Left lobe of liver (tissue), 2 donors: ENCODE measurements around the gene SDHAF2. TPM values are rescaled to one million over a fixed set of nuclear protein-coding genes. Genes with fewer than 3 reads are reported as not detected.
"Not testable (repeated sequence)": the region's sequence is repeated elsewhere in the genome, so short reads cannot be mapped to it uniquely, and the experiment has no call there.

Experiments
- ATAC-seq: fragments of 200-7000 bp; cut with Tn5 transposase; one replicate; pipeline ENCODE4 v1.9.1; 2020; ENCODE audit warnings: mild to moderate bottlenecking, moderate library complexity
- DNase-seq: peaks from one replicate; pipeline ENCODE4 v3.0.0-alpha.2; 2020; ENCODE audit warnings: low spot score
- total RNA-seq: library from RNA; stranded (reverse); gene quantifications from one replicate; pipeline ENCODE4 v1.2.1, GENCODE V29; 2021
- donor health status: DM: no; HTN: no; CAD: no; lungs with moderate emphysema.
- donor health status: DM: no; HTN: yes; CAD: no.

The SDHAF2 gene
- total RNA-seq, 1 donor from 2014 or later = 18.8 TPM

DNA sequence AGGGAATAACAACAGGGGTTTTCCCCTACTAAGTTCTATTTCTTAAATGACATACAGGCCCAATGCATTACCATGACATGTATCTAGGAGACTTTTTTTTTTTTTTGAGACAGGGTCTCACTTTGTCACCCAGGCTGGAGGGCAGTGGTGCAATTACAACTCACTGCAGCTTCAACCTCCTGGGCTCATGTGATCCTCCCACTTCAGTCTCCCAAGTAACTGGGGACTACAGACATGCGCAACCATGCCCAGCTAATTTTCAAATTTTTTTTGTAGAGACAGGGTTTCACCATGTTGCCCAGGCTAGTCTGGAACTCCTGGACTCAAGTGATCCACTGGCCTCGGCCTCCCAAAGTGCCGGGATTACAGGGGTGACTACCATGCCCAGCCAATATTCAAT, 7.7 kb upstream of the SDHAF2 start:
- ATAC-seq (no peak), DNase-seq (no peak)

DNA sequence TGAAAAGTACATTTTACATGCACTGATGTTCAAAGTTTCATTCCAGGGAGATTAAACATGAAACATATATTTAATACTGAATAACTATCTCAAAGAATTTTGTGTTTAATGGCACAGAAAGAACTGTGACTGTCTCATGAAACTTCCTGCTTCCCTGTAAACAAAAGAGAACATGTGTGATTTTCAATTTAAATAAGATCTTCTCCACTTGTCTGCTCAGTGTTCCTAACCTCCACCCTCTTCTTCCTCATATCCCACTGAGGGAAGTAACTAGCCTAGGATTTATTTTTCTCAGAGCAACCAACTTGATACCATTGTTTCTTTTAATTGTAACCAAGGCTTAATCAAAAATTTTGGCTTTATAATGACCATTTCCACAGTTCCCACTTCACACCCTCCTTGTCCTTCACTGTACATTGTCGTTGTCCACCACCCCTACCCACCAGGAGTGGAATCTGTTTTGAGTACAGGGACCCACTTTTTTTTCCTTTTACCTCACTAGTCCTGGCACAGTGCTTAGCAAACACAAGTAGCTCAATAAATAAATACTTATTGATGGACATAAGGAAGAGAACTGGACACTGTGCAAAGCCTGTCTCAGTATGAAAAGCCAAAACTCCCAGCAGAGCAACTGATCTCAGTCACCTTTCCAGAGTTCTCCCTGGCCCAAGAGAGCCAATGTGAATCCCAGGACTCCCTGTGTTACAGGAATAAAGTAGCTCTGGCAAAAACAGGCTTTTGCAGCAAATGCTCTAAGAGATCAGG, 4.4 kb upstream of the SDHAF2 start:
- no peak for DNase-seq
- no peak for ATAC-seq

DNA sequence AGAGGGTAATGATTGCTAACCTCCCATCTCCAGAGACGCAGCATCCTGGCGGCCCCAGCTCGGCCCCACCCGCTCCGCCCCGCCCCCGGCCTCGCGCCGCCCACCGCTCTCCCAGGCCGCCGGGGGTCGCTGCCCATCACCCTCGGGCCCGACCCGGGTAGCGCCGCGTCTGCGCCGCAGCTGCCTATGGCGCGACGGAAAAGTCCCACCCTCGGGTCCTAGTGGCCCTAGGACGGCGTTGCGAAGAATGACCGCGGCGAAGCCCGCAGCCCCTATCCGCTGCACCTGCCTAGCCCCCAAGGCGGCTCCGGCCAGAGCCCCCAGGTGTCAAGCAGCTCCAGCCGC, 606 bp upstream of the SDHAF2 start:
- no peak for DNase-seq
- peak; percentile 67 for ATAC-seq

DNA sequence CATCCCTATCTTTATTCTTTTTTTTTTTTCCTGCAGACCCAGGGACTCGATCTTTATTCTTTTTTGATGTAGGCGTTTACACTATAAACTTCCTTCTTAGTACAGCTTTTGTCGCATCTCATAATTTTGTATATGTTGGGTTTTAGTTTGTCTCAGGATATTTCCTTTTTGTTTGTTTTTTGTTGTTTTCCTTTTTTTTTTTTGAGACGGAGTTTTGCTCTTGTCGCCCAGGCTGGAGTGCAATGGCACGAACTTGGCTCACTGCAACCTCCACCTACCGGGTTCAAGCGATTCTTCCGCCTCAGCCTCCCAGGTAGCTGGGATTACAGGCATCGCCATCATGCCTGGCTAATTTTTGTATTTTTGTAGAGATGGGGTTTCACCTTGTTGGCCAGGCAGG, 915 bp downstream of the SDHAF2 start:
- ATAC-seq, DNase-seq: not testable (repeated sequence)

DNA sequence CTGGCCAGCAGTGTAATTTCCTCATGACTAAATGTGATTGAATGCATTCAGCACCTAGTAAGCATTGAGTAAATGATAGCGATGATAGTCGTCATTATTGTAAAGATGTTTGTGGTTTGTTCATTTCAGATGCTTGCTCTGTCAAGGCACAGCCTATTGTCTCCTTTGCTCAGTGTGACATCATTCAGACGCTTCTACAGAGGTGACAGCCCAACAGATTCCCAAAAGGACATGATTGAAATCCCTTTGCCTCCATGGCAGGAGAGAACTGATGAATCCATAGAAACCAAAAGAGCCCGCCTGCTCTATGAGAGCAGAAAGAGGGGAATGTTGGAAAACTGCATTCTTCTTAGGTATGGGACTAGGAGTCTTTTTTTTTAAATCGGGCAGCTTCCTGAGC, 7.6 kb downstream of the SDHAF2 start:
- DNase-seq = no peak
- no peak for ATAC-seq

DNA sequence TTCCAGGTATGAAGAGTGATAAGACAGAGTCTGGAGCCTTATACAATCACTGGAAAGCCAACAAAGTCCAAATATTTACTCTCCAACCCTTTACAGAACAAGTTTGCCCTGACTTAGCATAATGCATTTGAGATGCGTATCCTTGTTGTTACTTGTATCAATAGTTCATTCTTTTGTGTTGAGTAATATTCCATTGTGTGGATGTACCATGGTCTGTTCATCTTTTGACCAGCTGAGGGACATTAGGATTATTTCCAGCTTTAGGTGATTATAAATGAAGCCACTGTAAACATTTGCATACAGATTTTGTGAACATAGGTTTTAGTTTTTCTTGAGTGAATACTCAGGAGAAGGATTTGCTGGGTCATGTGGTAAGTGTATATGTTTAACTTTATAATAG, 9.7 kb downstream of the SDHAF2 start:
- ATAC-seq (no peak), DNase-seq (no peak)

DNA sequence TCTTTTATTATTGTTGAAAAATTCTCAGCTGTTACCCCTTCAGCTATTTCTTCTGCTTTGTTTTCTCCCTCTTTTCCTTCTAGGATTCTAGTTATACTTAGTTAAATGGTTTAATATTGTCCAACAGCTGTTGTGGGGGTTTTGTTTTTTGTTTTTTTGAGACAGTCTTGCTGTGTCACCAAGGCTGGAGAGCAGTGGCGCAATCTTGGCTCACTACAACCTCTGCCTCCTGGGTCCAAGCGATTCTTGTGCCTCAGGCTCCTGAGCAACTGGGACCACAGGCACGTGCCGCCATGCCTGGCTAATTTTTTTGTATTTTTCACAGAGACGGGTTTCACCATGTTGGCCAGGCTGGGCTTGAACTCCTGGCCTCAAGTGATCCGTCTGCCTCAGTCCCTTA, 12.7 kb downstream of the SDHAF2 start:
- ATAC-seq (no peak), DNase-seq (no peak)

DNA sequence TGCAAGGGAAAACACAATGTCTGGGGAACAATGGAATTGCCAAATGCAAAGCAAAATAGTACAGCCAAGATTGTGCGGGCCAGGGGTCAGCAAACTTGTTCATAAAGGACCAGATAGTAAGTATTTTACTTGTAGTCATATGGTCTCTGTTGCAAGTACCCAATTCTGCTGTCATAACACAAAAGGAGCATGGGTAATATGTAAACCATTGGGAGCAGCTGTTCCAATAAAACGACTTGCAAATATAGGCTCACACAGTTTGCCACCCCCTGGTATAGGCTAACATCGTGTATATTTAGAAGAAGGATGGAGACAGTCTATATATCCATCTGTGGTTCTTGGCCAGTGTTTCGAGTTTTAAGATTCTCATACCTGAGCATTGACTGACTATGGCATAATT, 15.6 kb downstream of the SDHAF2 start:
- DNase-seq (no peak), ATAC-seq (peak; percentile 6)

DNA sequence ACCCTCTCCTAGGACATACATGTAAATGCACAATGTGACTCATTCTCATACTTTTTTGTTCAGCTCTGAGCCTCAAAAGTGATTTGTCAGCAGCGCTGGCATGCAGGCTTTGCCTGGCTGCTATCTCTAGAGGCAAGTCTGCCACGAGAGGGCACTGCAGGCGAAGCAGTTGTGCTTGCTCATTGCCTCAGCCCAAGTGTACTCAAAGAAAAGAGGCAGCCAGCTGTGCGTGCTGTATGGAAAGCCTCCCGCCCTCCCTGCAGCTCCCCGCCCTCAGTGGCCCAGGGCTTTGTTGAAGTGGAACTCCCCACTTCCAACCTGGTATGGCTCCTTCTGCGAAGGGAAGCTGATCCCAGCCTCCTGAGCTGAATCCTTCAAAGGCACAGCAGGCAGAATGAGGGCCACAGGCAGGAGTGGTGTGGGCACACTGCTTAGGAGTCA, 16.3 kb downstream of the SDHAF2 start:
- DNase-seq (peak; percentile 83), ATAC-seq (peak; percentile 97)

DNA sequence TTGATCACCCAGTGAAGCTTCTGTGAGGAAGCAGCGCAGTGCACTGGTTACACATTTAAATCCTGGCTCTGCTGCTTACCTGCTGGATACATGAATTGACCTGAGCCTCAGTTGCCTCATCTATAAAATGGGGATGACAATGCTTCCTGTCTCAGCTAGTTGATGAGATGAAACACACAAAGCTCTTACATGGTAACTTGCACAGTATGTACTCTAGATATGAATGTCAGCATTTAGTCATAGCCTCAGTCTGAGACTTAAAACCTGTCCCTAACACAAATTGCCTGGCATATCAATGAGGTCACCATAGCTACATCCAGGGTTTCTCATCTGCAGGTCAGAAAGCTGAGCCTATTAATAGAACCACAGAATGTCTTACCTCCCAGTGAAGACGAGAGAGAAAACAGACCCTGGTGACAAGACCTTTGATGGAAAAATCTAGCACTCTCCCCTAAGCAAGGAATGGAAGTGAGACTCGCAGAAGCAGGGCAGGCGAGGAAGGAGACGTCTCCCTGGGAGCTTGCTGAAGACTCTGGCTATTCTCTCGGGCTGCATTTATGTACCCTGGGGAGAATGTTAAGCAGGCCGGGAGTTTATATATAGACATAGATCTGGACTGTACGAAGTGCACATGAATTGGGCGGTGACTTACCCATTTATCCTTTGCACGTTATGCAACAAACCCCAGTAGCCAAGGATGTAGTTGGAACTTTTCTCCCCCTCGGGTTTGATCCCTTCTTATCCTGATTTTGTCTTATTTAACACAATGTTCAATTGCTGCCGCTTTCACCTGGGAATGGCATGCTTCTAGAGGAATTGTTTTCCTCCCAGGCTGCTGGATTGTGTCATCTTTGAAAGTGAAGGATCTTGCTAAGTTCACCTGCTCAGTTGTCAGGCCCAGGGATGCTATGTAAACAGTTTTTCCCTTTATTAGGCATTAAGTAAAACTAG, 18.0 kb downstream of the SDHAF2 start:
- DNase-seq (no peak), ATAC-seq (no peak)

DNA sequence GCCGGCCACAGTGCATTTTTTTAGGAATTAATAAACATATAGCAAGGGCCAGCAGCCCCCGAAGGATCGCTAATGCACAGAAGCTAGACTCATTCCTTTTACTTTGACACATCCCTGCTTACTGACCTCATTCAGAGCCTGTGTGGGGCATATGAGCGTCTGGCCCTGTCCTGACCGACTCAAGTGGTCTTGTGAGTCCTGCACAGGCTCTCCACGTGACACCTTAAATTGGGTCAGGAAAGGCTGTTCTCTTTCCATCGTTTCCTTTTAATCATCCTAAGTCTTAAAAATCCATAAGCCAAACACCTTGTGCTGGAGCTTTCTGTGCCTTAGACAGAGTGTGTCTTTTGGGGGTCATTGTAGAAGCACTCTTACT, 18.6 kb downstream of the SDHAF2 start:
- ATAC-seq (no peak), DNase-seq (no peak)

DNA sequence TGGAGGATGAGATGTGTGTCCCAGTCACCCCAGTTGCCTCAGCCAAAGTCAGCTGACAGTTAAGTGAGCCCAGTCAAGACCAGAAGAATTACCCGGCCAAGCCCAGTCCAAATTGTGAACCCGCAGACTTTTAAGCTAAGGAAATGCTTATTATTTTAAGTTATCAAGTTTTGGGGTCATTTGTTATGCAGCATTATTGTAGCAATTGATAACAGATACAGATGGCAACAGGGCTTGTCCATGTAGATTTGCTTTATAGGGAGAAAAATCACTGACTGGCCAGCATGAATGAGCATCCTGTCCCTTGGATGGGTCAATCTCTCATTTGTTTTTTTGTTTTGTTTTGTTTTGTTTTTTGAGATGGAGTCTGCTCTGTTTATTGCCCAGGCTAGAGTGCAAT, 22.9 kb downstream of the SDHAF2 start:
- DNase-seq = no peak
- ATAC-seq = no peak

DNA sequence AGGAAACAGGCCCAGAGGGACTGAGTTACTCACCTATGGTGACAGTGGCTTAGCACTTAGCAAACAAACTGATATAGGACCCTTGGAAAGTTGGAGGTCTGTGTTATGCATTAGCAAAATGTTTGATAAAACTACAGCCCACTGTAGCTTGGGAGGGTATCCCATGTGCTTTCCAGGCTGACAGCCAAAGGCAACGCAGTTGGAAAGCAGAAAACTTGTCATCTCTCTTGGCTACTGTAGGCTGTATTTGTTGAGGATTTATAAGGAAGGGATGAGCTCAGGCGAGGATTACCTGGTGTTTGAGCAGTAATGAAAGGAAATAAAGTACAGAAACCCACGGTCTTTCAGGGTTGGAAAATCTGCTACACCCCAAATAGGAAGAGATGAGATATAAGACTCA, 23.8 kb downstream of the SDHAF2 start:
- no peak for ATAC-seq
- no peak for DNase-seq

DNA sequence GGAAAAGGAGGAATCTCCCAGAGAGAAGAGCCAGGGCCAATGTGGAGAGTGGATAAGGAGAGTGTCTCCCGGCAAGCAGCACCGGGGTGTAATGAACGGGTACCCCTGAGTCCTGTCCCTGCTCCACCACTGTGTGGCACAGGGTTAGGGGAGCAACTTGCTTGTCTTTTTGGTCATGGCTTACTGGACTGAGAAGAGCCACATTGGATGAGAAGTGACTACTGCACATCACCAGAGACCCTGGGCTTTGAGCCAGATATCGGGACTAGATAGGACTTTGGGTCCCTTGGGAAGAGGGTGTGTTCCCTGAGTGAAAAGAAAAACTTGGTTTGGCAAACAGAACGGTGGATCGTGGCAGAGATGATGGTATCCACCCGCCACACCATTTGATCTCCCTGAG, 24.6 kb downstream of the SDHAF2 start:
- no peak for DNase-seq
- ATAC-seq = peak; percentile 28

DNA sequence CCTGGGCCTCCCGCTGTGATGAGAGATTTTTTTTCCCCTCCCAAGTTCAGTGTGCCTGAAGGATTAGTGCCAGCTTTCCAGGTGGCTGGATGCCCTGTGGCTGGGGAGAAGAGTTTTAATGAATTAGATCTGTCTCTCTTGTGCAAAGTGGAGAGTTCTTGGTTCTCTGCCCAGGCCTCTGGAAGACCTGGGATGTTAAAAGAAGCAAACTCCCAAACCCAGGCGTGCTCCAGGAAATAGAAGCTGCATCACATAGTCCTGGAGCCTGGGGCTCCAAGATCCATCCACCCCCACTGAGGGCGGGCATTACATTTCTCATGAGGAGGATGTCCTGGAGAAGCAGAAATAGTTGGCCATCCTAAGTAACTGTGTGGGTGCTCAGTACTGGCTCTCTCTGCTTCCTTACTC, 30.6 kb downstream of the SDHAF2 start:
- DNase-seq (no peak), ATAC-seq (peak; percentile 29)

DNA sequence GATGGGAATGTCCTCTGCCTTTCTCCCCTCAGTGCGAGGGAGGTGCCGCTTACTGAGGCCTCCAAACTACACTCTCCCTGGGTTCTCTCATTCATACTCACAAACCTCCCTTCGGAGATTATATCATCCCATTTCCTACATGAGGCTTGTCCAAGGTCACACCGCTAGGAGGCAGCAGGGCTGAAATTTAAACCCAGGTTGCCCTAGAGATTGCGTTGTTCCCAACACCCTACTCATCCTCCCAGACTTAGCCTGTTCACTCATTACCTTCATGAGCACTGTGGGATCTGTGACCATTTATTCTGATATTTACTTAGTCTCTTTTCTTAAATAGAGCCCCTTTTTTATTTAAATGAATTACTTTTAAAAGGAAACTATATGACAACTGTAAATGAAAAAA, 31.1 kb downstream of the SDHAF2 start:
- ATAC-seq = peak; percentile 59
- DNase-seq = no peak

DNA sequence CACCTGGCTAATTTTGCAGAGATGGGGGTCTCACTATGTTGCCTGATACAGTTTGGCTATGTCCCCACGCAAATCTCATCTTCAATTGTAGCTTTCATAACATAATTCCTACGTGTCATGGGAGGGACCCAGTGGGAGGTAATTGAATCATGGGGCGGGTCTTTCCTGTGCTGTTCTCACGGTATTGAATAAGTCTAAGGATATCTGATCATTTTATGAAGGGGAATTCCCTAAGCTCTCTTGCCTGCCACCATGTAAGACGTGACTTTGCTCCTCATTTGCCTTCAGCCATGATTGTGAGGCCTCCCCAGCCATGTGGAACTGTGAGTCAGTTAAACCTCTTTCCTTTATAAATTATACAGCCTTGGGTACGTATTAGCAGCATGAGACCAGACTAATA, 37.7 kb downstream of the SDHAF2 start:
- not testable (repeated sequence) for ATAC-seq, DNase-seq

DNA sequence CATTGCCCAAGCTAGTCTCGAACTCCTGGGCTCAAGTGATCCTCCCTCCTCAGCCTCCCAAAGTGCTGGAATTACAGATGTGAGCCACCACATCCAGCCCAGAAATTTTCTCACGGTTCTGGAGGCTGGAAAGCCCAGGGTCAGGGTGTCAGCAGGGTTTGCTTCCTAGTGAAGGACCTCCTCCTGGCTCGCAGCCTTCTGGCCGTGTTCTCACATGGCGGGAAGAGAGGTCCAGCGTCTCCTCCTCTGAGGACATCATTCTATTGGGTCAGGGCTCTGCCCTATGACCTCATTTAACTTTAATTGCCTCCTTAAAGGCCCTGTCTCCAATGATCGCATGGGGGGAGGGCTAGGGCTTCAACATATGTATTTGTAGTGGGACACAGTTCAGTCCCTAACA, 38.1 kb downstream of the SDHAF2 start:
- no peak for DNase-seq
- peak; percentile 32 for ATAC-seq

DNA sequence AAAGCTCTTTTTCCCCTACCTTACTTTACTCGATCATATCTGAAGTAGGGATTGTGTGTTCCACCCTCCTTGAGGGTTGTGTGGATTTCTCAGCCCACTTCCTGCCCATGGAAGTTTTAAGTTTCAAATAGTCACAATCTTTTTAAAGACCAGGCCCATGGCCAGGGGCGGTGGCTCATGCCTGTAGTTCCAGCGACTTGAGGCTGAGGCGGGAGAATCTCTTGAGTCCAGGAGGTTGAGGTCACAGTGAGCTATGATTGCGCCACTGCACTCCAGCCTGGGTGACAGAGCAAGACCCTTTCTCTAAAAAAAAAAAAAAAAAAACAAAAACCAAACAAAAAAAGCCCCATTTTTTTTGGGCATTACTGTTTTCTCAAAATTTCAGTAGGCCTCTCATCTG, 42.4 kb downstream of the SDHAF2 start:
- DNase-seq (no peak), ATAC-seq (no peak)

DNA sequence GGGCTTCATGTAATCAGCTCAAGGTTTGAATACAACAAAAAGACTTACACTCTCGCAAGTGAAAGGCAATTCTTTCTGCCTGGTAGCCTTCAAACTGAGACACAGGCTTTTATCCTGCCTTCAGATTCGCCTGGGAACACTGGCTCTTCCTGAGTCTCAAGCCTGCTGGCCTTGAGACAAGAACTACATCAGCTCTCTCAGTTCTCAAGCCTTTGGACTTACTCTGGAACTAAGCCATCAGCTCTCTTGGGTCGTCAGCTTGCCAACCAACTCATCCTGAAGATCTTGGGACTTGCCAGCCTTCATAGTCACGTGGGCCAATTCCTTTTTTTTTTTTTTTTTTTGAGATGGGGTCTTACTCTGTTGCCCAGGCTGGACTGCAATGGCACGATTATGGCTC, 42.9 kb downstream of the SDHAF2 start:
- no peak for ATAC-seq
- DNase-seq = no peak

DNA sequence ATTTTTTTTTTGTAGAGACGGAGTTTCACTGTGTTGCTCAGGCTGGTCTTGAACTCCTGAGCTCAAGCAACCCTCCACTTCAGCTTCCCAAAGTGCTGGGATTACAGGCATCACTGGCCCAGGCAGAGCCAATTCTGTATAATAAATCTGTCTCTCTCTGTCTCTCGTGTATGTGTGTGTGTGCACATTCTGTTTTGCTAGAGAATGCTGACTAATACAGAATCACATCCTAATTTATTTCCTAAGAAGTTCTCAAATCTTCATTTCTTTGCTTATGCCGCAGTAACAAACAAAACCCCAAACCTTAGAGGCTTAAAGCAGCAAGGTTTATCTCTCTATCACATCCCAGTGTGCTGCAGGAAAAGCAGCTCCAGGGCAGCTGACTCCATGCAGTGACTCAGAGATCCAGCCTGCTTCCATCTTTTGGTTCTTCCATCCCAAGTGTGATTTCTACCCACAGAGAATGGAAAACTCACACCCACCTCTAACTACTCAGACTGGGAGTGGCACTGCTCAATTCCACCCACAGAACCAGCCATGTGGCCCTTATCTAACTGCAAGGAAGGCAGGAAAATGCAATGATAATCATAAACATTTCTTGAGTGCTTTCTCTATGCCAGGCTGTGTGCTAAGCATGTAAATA, 43.6 kb downstream of the SDHAF2 start:
- DNase-seq (no peak), ATAC-seq (no peak)
